ENCODE data around the gene MRPL4. TPM values are rescaled to one million over a fixed set of nuclear protein-coding genes. Genes with fewer than 3 reads are reported as not detected.

Gene MRPL4
- total RNA-seq, 4 donors from 2014 or later: 39.9 to 78.0 (median 61.7) TPM

- TF ChIP-seq EP300 (IDR thresholded peaks at IDR 0.05) (no peak), CTCF (IDR thresholded peaks at IDR 0.05) (no peak), POLR2AphosphoS5 (IDR thresholded peaks at IDR 0.05) (no peak)
- no peaks in the 10 kb centered on the region for H3K27me3 ChIP-seq
- H3K36me3 ChIP-seq: no peaks in the 10 kb centered on the region
- H3K27ac ChIP-seq (replicated peaks in 1 of 4): no peak overlapping the region
- DNase-seq (ENCODE audit: extremely low spot score): no peak
- no peak overlapping the region for H3K4me3 ChIP-seq
- intact Hi-C loops (cut with DNase I): no loop called here
- H3K9me3 ChIP-seq: no peaks in the 10 kb centered on the region
- WGBS: 67% methylated on average over 4 of the region's 4 CpGs
- H3K4me1 ChIP-seq: no peaks in the 10 kb centered on the region
Measured at GRCh38 chr19:10209315-10209714, 42.7 kb upstream of the MRPL4 start.

- H3K4me1 ChIP-seq: no peaks in the 10 kb centered on the region
- TF ChIP-seq POLR2AphosphoS5 (IDR thresholded peaks at IDR 0.05): no peak
- TF ChIP-seq EP300 (IDR thresholded peaks at IDR 0.05): no peak
- TF ChIP-seq CTCF (IDR thresholded peaks at IDR 0.05): no peak
- no peak for TF ChIP-seq POLR2A (IDR thresholded peaks at IDR 0.05; ENCODE audit: low read depth)
- H3K27ac ChIP-seq (replicated peaks in 1 of 4): no peak overlapping the region
- H3K27me3 ChIP-seq: no peaks in the 10 kb centered on the region
- intact Hi-C loops (cut with DNase I): no loop called here
- WGBS: 80% methylated on average over 4 of the region's 4 CpGs
- DNase-seq (ENCODE audit: extremely low spot score): no peak
- H3K9me3 ChIP-seq: no peaks in the 10 kb centered on the region
- no peak overlapping the region for H3K4me3 ChIP-seq
- H3K36me3 ChIP-seq: no peaks in the 10 kb centered on the region
Measured at GRCh38 chr19:10211061-10211460, 41.0 kb upstream of the MRPL4 start.

GRCh38 chr19:10211691-10212090 is 40.3 kb upstream of the MRPL4 start:
- DNase-seq (ENCODE audit: extremely low spot score): no peak
- Histone ChIP-seq H3K9me3 (no peaks in the 10 kb centered on the region), H3K27ac (replicated peaks in 1 of 4) (no peak overlapping the region), H3K27me3 (no peaks in the 10 kb centered on the region), H3K36me3 (no peaks in the 10 kb centered on the region), H3K4me3 (no peak overlapping the region), H3K4me1 (no peaks in the 10 kb centered on the region)
- 92% methylated on average over 6 of the region's 6 CpGs for WGBS
- intact Hi-C loops (cut with DNase I): no loop called here
- no peak for TF ChIP-seq CTCF (IDR thresholded peaks at IDR 0.05)
- no peak for TF ChIP-seq POLR2AphosphoS5 (IDR thresholded peaks at IDR 0.05)
- TF ChIP-seq POLR2A (IDR thresholded peaks at IDR 0.05; ENCODE audit: low read depth): no peak
- TF ChIP-seq EP300 (IDR thresholded peaks at IDR 0.05): no peak

GRCh38 chr19:10214784-10215183 is 37.2 kb upstream of the MRPL4 start:
- no peak for DNase-seq (ENCODE audit: extremely low spot score)
- no peak overlapping the region for H3K4me3 ChIP-seq
- peaks cover 0 to 4% (median 0%) of the 10 kb centered on the region in 4 donors for H3K36me3 ChIP-seq
- intact Hi-C loops (cut with DNase I): no loop called here
- no peak for TF ChIP-seq CTCF (IDR thresholded peaks at IDR 0.05)
- no peak for TF ChIP-seq EP300 (IDR thresholded peaks at IDR 0.05)
- TF ChIP-seq POLR2AphosphoS5 (IDR thresholded peaks at IDR 0.05): no peak
- TF ChIP-seq POLR2A (IDR thresholded peaks at IDR 0.05; ENCODE audit: low read depth): no peak
- no peaks in the 10 kb centered on the region for H3K9me3 ChIP-seq
- peaks cover 0 to 2% (median 0%) of the 10 kb centered on the region in 4 donors for H3K4me1 ChIP-seq
- WGBS: 95% methylated on average over 5 of the region's 5 CpGs
- H3K27ac ChIP-seq (replicated peaks in 1 of 4): no peak overlapping the region
- H3K27me3 ChIP-seq: no peaks in the 10 kb centered on the region

GRCh38 chr19:10217085-10217484 is 34.9 kb upstream of the MRPL4 start:
- H3K9me3 ChIP-seq: no peaks in the 10 kb centered on the region
- TF ChIP-seq EP300 (IDR thresholded peaks at IDR 0.05) (no peak), POLR2AphosphoS5 (IDR thresholded peaks at IDR 0.05) (no peak), POLR2A (IDR thresholded peaks at IDR 0.05; ENCODE audit: low read depth) (no peak), CTCF (IDR thresholded peaks at IDR 0.05) (no peak)
- H3K4me1 ChIP-seq: peaks cover 0 to 8% (median 0%) of the 10 kb centered on the region in 4 donors
- intact Hi-C loops (cut with DNase I): no loop called here
- H3K36me3 ChIP-seq: peaks cover 0 to 7% (median 0%) of the 10 kb centered on the region in 4 donors
- no peak overlapping the region for H3K27ac ChIP-seq (replicated peaks in 1 of 4)
- no peaks in the 10 kb centered on the region for H3K27me3 ChIP-seq
- H3K4me3 ChIP-seq: no peak overlapping the region
- WGBS: 93% methylated on average over 9 of the region's 9 CpGs
- DNase-seq (ENCODE audit: extremely low spot score): no peak
